ENCODE results near the gene CCR8.
"Not testable (repeated sequence)": the region's sequence is repeated elsewhere in the genome, so short reads cannot be mapped to it uniquely, and the experiment has no call there.

Gene CCR8

DNA sequence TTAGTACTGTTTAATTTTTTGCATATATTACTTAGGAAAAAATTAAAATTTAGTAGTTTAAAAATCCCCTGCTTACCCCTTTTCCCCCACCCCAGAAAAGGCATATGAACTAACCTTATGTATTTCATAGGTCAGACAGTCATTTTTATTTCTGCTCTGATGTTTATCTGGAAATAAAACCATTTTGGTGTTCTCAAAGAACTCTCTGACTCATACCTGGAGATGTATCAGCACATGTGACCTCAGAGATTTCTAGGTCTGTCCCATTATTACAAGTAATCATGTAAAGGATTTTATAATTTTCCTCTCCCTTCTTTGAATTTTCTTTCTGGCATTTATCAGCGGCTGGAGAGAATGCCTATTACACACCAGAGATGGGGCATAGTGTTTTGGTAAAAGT is 14.1 kb upstream of the CCR8 start:
- no peak for DNase-seq (ENCODE audit: low read depth, low spot score)

DNA sequence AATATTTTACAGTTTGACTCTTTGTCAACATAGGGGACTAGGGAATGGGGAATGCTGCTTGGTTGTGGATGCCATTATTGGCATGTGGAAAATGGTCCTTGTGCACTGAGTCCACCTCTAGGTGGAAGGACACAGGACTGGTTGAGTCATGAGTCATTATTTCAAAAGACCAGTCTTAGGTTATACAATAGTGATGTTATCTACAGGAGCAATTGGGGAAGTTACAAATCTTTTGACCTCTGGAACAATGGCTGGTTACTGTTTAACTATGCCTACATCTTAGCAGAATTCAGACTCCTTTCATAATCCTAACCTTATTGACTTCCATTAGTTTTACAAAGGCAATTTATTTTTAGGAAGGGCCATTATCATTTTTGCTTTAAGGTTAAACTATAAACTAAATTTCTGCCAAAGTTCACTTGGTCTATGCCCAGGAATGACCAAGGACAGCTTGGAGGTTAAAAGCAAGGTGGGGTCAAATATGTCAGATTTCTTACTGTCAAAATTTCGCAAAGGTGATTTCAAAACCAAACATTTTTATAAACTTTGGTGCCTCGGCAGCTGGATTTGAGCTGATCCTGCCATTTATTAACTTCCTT is 11.8 kb upstream of the CCR8 start:
- no peak for DNase-seq (ENCODE audit: low read depth, low spot score)

DNA sequence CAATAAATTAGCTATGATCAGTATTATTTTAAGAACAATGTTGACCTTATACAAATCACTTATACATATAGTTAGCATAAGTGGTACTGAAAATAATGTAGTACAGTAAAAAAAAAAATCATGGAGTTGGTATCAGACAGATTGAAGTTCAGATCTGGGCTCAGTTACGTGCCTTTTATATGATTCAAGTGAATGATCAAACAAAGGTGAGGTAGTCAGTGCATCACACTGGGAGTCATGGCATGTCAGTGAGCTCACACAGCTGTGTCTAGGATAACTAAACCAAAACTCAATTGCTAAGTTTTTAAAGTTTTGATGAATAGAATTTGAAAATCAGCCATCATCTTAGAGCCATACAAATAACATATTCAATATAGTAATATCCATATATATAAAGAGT is 11.2 kb upstream of the CCR8 start:
- no peak for DNase-seq (ENCODE audit: low read depth, low spot score)

DNA sequence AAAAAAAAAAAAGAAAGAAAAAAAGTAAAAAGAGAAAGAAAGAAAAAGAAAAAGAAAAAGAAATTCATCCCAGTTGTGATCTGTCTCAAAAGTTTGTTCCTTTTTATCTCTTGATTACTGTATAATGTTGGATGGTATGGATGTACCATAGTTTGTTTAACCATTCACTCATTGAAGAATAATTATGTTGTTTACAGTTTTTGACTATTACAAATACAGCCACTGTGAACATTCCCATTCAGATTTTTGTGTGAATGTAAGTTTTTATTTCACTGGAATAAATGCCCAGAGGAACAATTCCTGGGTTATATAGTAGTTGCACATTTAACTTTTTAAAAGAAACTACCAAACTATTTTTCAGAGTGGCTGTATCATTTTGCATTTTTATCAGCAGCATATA is 10.3 kb upstream of the CCR8 start:
- no peak for DNase-seq (ENCODE audit: low read depth, low spot score)

DNA sequence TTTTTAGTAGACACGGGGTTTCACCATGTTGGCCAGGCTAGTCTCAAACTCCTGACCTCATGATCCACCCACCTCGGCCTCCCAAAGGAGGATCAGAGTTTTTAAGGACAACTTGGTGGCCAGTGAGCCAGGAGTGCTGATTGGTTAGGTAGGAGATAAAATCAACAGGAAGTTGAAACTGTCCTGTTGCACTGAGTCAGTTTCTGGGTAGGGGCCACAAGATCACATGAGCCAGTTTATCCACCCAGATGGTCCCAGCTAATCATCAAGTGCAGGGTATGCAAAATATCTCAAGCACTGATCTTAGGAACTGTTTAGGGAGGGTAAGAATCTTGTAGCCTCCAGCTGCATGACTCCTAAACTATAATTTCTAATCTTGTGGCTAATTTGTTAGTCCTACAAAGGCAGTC is 7.9 kb upstream of the CCR8 start:
- DNase-seq (ENCODE audit: low read depth, low spot score): peak; percentile 32

DNA sequence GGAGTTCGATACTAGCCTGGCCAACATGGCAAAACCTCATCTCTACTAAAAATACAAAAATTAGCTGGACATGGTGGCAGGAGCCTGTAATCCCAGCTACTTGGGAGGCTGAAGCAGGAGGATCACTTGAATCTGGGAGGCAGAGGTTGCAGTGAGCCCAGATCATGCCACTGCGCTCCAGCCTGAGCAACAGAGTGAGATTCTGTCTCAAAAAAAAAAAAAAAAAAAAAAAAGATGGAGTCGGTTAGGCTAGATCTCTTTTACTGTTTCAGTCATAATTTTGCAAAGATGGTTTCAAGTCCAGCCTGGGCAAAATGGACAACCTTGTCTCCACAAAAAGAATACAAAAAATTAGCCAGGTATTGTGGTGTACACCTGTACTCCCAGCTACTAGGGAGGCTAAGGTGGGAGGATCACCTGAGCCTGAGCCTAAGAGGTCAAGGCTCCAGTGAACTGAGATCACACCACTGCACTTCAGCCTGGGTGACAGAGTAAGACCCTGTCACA is 7.2 kb upstream of the CCR8 start:
- not testable (repeated sequence) for DNase-seq (ENCODE audit: low read depth, low spot score)

DNA sequence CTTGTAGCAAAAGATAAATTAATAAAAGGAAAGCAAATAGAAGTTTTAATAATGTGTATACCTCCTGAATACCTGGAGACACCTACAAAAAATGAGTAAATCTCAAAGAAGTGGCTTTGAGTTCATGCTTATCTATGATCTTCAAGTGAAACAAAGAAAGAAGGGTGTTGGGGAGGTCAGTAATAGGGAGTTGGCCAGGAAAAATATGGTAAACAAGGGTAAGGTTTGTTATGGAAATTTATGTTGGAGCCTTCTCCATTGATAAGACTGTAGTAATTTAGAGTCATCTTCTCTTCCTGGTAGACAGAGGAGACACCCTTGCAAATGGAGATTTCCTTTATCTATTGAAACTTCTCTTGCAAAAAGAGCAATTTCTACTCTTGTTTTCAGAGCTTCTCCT is 6.6 kb upstream of the CCR8 start:
- no peak for DNase-seq (ENCODE audit: low read depth, low spot score)

DNA sequence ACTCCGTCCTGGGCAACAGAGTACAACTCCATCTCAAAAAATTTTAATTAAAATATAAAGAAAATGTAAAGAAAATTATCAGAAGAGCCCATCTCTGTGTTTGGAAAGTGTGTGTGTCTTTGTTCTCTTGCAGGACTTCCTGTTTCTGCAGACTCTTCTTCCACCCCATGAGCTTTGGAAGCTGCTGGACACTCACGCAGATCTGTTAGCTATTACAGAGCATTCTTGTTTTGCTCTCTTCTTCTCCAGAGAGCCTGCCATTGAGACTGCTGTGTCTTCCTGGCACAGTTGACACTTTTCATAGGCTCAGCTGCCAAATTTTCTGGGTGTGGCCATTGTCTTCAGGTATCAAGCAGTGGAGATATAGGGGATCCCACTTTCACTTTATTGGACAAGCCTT is 6.0 kb upstream of the CCR8 start:
- DNase-seq (ENCODE audit: low read depth, low spot score): no peak

DNA sequence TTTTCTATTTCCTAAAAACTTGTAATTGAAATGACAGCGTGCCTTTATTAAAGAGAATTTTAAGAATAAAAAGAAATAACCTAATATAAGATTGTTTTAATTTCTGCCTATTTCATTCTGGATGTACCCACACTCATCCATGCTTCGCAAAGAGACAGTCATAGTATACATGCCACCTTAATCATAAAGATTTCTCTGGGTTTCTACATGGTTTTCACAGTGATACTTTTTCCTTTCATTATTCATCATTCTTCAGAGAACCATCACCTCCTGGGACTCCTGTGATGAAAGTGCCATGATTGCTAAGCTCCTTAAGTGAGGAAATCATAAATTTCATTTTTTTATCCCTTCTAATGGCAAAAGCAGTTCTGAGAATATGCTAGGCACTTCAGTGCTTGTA is 4.3 kb upstream of the CCR8 start:
- DNase-seq (ENCODE audit: low read depth, low spot score): no peak

DNA sequence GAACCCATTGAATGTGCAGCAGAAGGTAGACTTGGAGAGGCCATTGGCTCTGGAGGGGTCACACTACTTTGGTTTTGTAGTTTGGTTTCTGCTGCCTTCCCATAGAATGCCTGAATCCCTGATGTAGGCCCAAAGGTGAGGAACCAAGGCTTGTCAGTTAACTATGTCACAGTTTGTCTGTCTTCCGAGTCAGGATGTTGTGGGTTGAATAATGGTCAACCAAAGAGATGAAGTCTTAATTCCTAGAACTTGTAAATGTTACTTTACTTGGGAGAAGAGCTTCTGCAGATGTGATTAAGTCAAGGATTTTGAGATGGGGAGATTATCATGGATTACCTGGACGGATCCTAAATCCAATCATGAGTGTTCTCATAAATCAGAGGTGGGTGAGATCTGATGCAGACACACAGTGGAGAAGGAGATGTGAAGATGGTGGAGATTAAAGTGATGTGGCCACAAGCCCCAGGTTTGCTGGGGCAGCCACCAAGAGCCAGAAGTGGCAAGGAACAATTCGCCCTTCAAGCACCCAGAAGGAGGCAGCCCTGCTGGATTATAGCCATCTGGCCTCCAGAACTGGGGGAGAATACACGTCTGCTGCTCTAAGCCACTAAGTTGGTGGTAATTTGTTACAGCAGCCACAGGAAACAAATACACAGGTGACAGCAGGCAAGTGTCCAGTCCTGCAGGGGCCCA is 2.3 kb upstream of the CCR8 start:
- DNase-seq (ENCODE audit: low read depth, low spot score): no peak

DNA sequence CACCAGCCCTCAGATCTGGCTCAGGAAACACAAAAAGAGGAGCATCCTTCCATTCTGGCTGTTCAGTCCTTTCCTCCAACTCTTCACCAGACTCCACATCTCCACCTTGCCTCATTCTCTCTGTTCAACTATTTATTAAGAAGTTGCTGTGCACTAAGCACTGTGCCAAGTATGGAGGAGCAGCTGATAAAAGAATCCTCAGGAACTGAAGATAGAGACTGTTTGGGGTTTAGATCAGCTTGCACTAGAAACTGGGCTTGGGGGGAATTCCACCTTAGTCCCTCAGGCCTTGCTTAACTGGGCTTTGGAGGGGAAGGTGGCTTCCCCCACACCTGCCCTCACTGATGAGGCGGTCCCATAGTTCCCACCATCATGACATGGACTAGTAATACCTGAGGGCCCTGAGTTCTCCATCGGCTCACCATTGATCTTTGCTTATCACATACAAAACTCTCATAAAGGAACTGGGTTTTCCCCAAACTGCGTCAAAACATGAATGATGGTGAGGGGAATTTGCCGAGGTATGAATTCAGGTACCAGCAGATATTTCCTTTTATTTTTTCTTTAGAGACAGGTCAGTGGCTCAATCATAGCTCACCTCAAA is 1.7 kb upstream of the CCR8 start:
- no peak for DNase-seq (ENCODE audit: low read depth, low spot score)

DNA sequence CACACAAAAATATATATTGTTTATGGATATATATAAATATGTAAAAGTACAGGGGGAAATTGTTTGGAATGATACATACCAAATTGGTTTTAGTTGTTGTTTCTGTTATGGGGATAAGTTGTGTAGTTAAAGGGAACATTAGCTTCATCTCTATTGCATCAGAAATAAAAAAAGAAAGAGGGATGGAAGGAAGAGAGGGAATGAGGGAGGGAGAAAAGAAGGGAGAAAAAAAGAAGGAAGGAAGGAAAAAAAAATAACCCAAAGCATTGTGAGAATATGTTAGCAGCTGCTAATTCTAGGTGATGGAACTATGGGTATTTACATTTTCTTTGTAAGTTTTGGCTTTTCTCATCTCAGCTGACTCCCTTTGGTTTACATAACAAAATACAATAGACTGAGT is 1.3 kb downstream of the CCR8 start:
- no peak for DNase-seq (ENCODE audit: low read depth, low spot score)

DNA sequence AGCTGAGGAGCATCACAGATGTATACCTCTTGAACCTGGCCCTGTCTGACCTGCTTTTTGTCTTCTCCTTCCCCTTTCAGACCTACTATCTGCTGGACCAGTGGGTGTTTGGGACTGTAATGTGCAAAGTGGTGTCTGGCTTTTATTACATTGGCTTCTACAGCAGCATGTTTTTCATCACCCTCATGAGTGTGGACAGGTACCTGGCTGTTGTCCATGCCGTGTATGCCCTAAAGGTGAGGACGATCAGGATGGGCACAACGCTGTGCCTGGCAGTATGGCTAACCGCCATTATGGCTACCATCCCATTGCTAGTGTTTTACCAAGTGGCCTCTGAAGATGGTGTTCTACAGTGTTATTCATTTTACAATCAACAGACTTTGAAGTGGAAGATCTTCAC is 3.0 kb downstream of the CCR8 start:
- no peak for DNase-seq (ENCODE audit: low read depth, low spot score)

DNA sequence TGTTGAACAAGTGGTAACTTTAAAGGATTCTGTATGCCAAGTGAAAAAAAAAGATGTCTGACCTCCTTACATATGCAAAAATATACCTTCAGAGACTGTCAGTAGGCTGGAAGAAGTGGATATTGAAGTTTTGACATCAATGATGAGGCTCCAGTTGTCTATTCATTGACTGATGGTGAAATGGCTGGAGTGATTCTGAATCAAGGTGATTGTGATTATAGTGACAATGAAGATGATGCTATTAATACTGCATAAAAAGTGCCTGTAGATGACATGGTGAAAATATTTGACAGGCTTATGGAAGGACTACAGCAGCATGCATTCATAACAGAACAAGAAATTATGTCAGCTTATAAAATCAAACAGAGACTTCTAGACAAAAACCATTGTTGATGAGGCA is 4.1 kb downstream of the CCR8 start:
- DNase-seq (ENCODE audit: low read depth, low spot score): no peak

DNA sequence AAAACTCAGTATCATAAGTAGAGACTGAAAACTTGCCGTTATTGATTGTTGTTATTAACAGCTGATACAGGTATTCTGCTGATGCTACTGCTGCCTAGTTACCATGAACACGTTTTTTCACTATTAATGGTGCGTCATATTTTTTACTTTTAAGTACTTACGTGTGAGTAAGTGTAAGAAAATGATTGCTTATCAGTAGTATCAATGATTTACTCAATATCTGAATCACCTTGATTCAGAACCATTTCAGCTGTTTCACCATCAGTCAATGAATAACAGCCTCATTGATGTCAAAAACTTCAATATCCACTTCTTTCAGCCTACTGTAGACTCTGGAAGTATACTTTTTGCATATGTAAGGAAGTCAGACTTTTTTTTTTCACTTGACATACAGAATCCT is 4.7 kb downstream of the CCR8 start:
- no peak for DNase-seq (ENCODE audit: low read depth, low spot score)

DNA sequence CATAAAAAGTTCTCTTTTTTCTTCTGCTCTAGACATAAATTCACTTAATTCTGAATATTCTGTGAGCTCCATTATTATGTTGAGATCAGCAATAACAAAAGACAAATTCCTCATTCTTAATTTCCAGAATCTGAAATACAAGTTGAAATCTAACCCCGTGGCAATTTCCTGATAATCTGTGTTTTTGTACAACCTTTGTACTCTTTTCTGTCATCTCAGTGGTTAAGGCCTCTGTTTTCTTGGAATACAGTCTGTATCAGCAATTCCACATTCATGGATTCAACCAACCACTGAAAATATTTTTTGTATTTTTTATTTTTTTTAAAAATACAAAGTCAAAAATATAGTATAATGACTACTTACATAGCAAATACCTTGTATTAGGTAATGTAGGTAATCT is 8.7 kb downstream of the CCR8 start:
- no peak for DNase-seq (ENCODE audit: low read depth, low spot score)

DNA sequence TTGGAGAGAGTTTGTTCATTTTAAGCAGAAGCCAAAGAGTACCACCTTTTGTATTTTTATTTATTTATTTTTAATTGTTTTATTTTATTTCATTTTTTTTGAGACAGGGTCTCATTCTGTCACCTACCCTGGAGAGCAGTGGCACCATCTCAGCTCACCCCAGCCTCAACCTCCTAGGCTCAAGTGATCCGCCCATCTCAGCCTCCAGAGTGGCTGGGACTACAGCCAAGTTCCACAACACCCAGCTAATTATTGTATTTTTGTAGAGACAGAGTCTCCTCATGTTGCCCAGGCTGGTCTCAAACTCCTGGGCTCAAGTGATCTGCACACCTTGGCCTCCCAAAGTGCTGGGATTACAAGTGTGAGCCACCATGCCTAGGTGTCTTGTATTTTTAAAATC is 9.6 kb downstream of the CCR8 start:
- no peak for DNase-seq (ENCODE audit: low read depth, low spot score)

DNA sequence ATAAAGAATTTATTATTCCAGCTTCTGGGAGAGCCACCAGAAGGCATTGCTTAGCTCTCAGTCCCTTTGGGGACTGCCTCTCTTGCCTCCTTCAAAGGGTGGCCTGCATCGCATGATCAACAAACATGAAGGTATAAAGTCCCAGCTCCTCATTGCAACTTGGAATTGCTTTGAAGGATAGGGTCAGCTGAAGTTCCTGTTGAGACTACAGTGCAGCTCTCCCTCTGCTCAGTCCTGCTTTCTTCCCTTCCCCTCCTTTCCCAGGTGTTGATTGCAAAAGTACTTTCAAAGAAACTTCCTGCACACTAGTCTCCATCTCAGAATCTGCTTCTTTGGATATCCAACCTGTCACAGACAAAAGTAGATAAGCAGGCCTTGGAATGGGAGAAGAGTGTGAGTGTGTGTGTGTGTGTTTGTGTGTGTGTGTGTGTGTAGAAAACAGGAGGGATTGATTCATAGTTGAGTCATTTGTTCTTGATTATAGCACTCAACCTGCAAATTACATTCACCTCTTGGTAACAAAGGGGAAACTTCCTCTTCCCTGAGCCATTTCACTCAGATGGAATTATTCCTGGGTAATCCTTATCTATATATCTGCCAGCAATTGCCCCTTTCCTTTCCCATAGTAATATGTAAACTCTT is 13.7 kb downstream of the CCR8 start:
- no peak for DNase-seq (ENCODE audit: low read depth, low spot score)

DNA sequence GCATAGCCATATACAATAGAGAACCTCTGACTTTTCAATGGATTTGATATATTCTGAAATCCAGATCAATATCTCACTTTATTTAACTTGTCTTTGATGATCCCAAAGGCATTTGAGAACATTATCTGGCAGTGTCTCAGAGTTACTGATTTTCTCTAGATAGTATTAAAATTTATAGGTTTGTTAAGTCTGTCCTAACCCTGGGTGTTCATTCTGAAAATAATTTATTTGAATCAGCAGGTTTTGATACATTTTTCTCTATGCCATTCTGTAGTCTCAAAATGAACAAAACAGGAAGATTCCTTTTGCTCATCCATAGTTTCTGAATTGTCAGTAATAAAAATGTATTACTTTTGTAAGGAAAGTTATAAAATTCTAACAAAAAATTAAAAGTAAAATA is 14.3 kb downstream of the CCR8 start:
- no peak for DNase-seq (ENCODE audit: low read depth, low spot score)

DNA sequence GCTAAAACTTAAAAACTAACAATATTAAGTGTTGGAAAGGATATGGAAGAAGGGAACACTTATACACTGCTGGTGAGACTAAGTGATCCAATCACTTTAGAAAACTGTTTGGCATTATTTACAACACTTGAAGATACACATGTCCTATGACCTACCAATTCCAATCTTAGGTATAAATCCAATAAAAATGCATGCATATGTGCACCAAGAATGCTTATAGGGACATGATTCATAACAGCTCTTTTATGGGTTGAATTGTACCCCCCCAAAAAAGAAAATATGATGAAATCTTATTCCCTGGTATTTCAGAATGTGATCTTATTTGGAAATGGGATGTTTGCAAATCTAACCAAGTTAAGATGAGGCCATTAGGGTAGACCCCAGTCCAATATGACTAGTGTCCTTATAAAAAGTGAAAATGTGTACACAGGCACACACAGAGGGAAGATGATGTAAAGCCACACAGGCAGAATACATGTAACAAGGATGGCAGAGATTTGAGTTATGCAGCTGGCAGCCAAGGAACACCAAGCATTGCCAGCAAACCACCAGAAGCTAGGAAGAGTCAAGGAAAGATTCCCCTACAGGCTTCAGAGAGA is 15.3 kb downstream of the CCR8 start:
- no peak for DNase-seq (ENCODE audit: low read depth, low spot score)

DNA sequence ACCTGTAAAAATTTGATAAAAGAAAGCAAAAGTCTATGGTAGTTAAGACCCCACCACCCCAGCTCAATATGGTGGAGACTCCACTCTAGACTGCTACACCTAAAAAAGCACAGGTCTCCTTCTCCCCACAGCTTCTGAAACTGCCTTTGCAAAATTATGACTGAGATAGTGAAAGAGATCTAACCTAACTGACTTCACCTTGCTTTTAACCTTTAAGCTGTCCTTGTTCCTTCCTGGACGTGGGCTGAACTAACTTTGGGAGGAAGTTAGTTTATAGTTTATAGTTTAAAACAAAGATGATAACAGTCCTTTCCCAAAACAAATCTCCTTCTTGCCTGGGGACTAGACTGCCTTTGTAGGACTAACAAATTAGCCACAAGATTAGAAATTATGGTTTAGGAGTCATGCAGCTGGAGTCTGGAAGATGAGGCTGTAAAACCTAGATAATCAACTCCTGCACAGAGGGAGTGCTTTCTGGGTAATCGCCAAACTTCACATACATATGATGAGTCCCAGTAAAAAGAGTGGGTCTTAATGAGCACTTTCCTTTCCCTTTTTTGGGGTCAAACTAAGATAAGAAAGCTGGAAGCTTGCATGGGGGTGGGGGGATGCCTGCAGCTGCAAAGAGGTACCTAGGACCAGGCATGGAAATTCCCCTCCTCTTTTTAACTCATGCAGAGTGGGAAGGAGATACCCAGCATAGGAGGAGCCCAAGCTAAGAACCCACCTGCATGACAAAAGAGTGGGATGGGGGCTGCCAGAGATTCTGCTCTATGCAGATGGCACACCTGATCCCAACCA is 17.5 kb downstream of the CCR8 start:
- no peak for DNase-seq (ENCODE audit: low read depth, low spot score)

DNA sequence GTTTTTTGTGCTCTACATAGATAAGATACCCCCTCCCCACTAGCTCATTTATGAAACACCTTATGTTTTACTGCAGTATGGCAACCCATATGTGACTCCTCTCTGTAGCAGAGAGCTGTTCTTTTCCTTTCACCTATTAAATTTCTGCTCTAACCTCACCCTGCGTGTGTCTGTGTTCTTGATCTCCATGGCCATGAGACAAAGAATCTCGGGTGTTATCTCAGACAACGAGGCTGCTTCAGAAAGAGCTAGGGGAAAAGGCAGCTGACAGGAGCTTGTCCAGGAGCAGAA is 18.0 kb downstream of the CCR8 start:
- no peak for DNase-seq (ENCODE audit: low read depth, low spot score)

Measured in ELF-1 (cell line).